UCSD-AML1 (cell line): Measurements from ENCODE around the gene UCN.
"Not testable (repeated sequence)": the region's sequence is repeated elsewhere in the genome, so short reads cannot be mapped to it uniquely, and the experiment has no call there.

Experiments used
- DNase-seq: peaks from one replicate; lab custom pipeline; 2025; ENCODE audit not compliant: unreplicated experiment; lab: John Stamatoyannopoulos, UW

Gene UCN, protein sequence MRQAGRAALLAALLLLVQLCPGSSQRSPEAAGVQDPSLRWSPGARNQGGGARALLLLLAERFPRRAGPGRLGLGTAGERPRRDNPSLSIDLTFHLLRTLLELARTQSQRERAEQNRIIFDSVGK

DNA sequence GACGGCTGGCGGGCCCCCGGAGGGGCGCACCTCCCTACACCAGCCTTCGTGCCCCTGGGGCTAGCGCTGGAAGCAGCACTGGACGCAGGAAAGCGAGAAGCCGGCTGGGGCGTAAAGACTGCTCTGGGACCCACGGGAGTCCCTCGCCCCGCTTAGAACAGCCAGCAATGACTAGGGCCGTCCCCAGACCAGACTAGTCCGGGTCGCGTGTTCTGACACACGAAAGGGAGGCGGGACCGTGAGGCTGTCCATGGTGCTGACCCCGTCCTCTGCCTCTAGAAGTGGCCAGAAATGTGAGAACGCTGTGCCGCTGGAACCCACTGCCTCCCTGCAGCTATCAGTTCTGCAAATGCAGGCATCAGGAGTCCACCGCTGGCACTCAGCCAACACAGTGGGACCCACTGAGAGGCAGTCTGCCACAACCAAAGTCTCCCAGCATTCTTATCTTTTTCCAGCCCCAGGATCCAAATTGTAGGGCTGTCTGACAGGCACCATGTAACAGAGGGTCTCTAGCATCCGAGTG is at the start of gene UCN:
Gene UCN, minus strand, starts transcription at position 87 of the 523 bp plus-strand sequence. CDS start 550 bp downstream, outside the sequence.
- no peak for DNase-seq

- peak; percentile 96 for DNase-seq
Measured at GRCh38 chr2:27356382-27357181, 48.3 kb upstream of the UCN start, which contains the start of gene GTF3C2. Gene GTF3C2 (minus strand): TSS chr2:27356764. CDS start chr2:27343554, 13,210 bp downstream.

- DNase-seq: peak; percentile 85
Measured at GRCh38 chr2:27356056-27356381, 47.8 kb upstream of the UCN start.

GRCh38 chr2:27354597-27354927 is 46.3 kb upstream of the UCN start:
- DNase-seq: no peak

DNA sequence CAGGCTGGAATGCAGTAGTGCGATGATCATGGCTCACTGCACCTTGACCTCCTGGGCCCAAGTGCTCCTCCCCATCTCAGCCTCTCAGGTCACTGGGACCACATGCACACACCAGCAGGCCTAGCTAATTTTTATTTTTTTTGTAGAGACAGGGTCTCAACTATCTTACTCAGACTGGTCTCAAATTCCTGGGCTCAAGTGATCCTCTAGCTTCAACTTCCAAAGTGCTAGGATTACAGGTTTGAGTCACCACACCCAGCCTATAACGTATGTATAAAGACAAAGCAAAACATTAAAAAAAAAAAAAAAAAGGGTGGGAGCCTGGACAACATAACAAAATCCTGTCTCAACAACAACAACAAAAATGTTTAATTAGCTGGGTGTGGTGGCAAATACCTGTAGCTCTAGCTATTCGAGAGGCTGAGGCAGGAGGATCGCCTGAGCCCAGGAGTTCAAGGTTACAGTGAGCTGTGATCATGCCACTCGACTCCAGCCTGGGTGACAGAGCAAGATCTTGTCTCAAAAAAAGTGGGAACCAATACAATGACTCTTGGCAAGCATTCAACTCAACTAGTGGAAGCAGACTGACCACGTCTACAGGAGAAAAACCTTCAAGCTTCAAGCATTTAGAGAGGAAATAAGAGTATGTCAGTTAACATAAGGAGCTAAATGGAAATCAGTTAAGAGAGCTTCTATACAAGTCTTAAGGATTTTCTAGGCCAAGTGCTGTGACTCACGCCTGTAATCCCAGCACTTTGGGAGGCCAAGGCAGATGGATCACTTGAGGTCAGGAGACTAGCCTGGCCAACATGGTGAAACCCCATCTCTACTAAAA is 45.7 kb upstream of the UCN start:
- DNase-seq: no peak

GRCh38 chr2:27353386-27353761 is 45.1 kb upstream of the UCN start:
- DNase-seq: not testable (repeated sequence)

- no peak for DNase-seq
Measured at GRCh38 chr2:27351802-27352598, 43.8 kb upstream of the UCN start.

GRCh38 chr2:27350106-27350693 is 42.0 kb upstream of the UCN start:
- no peak for DNase-seq

DNA sequence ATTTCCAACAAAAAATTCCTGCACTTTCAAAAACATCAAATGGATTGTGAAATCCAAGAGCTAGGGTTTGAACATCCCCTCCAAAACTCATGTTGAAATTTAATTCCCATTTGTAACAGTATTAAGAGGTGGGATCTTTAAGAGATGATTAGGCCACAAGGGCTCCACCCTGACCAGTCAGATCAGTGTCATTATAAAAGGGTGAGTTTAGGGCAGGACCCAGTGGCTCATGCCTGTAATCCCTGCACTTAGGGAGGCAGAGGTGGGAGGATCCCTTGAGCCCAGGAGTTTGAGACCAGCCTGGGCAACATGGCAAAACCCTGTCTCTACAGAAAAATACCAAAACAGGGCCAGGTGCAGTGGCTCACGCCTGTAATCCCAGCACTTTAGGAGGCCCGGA is 39.4 kb upstream of the UCN start:
- DNase-seq: no peak

DNA sequence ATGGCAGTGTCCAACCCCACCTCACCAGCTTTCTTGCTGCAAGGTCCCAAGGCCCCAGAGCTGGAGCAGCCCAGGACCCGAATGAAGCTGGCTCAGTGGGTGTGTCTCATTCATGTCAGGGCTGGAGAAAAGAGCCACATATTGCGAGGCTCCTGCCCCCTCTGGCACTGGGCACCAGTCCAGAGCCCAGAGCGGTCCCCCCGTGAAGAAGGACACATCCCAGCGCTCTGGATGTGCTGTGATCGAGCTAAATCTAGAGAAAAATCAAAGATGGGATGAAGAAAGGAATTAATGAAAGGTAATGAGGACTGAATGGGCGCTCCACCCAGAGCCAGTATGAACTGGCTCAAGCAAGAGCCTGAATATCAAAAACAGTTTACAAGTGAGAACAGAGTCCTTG is 27.9 kb upstream of the UCN start:
- no peak for DNase-seq

GRCh38 chr2:27335311-27335710 is 27.1 kb upstream of the UCN start:
- DNase-seq: no peak

DNA sequence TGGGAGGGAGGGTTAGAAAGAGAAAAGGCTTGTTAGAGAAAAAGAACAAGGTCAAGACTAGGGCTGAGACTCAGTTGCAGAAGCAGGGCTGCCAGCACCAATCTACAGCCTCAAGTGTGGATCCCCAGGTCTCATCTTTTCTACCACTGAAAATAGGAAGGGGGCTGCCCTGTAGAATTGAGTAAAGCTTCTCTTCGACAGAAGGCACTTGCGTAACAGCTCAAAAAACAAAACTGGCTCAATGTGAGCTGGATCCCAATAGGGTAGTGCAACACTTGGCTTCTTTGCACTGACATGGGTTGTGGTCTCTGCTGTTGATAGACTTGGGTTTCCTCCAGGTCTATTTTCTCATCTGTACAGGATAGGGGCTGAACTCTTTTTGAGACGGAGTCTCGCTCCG is 16.5 kb upstream of the UCN start:
- DNase-seq: no peak

GRCh38 chr2:27323596-27324285 is 15.5 kb upstream of the UCN start:
- DNase-seq: no peak

DNA sequence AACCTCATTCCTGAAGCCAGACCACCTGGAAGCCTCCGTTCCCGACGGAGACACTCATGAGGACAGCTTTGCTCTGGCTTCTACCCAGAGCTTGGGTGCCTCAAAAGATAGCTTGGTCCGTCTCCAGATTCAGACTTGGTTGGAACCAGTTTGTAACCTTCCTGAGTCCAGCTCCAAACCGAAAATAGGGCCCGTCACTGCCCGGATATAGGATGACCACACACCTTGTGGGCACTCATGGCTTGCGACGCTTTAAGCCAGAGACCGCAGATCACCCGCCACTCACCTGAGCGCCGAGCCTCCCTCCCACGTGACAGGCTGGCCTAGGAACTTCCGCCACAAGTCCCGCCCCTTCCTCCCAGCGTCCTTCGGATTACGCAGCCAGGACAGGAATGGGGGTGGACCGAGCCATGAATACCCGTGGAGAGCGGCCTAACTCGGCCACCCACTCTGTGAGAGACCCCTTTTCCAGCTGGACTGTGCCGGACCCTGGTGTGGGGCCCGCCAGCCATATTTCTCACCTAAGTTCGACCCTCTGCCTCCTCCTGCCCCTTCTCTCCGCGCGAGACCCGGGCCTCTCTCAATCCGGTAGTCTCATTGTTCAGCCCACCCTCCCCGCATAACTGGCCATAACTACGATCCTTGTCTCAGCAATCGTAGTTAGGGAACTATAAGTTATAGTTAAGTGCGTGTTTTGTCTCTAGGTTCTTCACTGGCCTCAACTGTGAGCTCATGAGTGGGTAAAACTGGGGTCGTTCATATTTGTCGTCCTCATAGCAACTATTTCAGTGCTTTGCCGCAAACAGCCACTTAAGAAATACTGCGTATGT is 14.7 kb upstream of the UCN start, which contains the start of gene MPV17:
Gene MPV17, minus strand, starts transcription at position 332 of the 830 bp plus-strand sequence. CDS start 580 bp downstream, outside the sequence.
- peak; percentile 85 for DNase-seq

GRCh38 chr2:27322301-27322765 is 14.1 kb upstream of the UCN start:
- DNase-seq: no peak

GRCh38 chr2:27320958-27321543 is 12.8 kb upstream of the UCN start:
- DNase-seq: no peak

- DNase-seq: not testable (repeated sequence)
Measured at GRCh38 chr2:27319839-27320238, 11.6 kb upstream of the UCN start.

- no peak for DNase-seq
Measured at GRCh38 chr2:27316655-27317412, 8.6 kb upstream of the UCN start.
